Hematopoietic multipotent progenitor cell treated with erythropoietin and hydrocortisone succinate and interleukin-3 and kit ligand, for 6 days (in vitro differentiated cells): ENCODE measurements around the gene TMEM266.

Experiments used
- DNase-seq: peaks from one replicate; pipeline ENCODE4 v3.0.0-alpha.2; 2015

Gene TMEM266

GRCh38 chr15:76189106-76189505 lies 129.3 kb downstream of the TMEM266 start:
- DNase-seq = no peak

- no peak for DNase-seq
Measured at GRCh38 chr15:76190070-76190564, 130.3 kb downstream of the TMEM266 start.

GRCh38 chr15:76190751-76191538 lies 131.2 kb downstream of the TMEM266 start:
- DNase-seq = peak; percentile 90

GRCh38 chr15:76191539-76192244 lies 131.9 kb downstream of the TMEM266 start:
- DNase-seq = no peak

- no peak for DNase-seq
Measured at GRCh38 chr15:76192715-76193114, 132.9 kb downstream of the TMEM266 start.

- DNase-seq = no peak
Measured at GRCh38 chr15:76193934-76194333, 134.1 kb downstream of the TMEM266 start.

GRCh38 chr15:76195506-76196268 lies 135.9 kb downstream of the TMEM266 start:
- no peak for DNase-seq

GRCh38 chr15:76196269-76197231 lies 136.8 kb downstream of the TMEM266 start:
- DNase-seq = peak; percentile 71

GRCh38 chr15:76197703-76198455 lies 138.1 kb downstream of the TMEM266 start:
- DNase-seq = peak; percentile 17

- no peak for DNase-seq
Measured at GRCh38 chr15:76198456-76199105, 138.8 kb downstream of the TMEM266 start.

GRCh38 chr15:76199106-76200082 lies 139.6 kb downstream of the TMEM266 start:
- no peak for DNase-seq

GRCh38 chr15:76200083-76200465 lies 140.3 kb downstream of the TMEM266 start:
- DNase-seq = no peak

GRCh38 chr15:76200641-76201105 lies 140.9 kb downstream of the TMEM266 start:
- no peak for DNase-seq

- DNase-seq = no peak
Measured at GRCh38 chr15:76201536-76202255, 141.9 kb downstream of the TMEM266 start.

GRCh38 chr15:76203346-76204108 lies 143.7 kb downstream of the TMEM266 start:
- no peak for DNase-seq

- DNase-seq = no peak
Measured at GRCh38 chr15:76204109-76204845, 144.5 kb downstream of the TMEM266 start.

GRCh38 chr15:76204916-76205460 lies 145.2 kb downstream of the TMEM266 start:
- DNase-seq = no peak
